Measurements from ENCODE around the gene PEAR1.

PEAR1 gene

GRCh38 chr1:156865258-156865657 lies 28.3 kb upstream of the PEAR1 start:
- Histone ChIP-seq H3K4me3 (ENCODE audit: low read depth in 1 of 2, low read length in 1 of 2) (no peak overlapping the region), H3K4me1 (ENCODE audit: control insufficient read depth in 1 of 2, insufficient read depth in 1 of 2, low read depth in 1 of 2, low read length in 1 of 2) (no peaks in the 10 kb centered on the region), H3K36me3 (no peaks in the 10 kb centered on the region), H3K27me3 (peaks cover 86% of the 10 kb centered on the region), H3K9me3 (no peaks in the 10 kb centered on the region), H3K27ac (no peak overlapping the region)
- TF ChIP-seq CTCF (IDR thresholded peaks at IDR 0.05) = no peak

GRCh38 chr1:156865865-156866248 lies 27.7 kb upstream of the PEAR1 start:
- Histone ChIP-seq H3K4me1 (ENCODE audit: control insufficient read depth in 1 of 2, insufficient read depth in 1 of 2, low read depth in 1 of 2, low read length in 1 of 2) (no peaks in the 10 kb centered on the region), H3K9me3 (no peaks in the 10 kb centered on the region), H3K27ac (no peak overlapping the region), H3K27me3 (peaks cover 86% of the 10 kb centered on the region), H3K4me3 (ENCODE audit: low read depth in 1 of 2, low read length in 1 of 2) (no peak overlapping the region), H3K36me3 (no peaks in the 10 kb centered on the region)
- no peak for TF ChIP-seq CTCF (IDR thresholded peaks at IDR 0.05)

- H3K27me3 ChIP-seq = peaks cover 86% of the 10 kb centered on the region
- no peak overlapping the region for H3K4me3 ChIP-seq (ENCODE audit: low read depth in 1 of 2, low read length in 1 of 2)
- no peaks in the 10 kb centered on the region for H3K9me3 ChIP-seq
- H3K36me3 ChIP-seq = no peaks in the 10 kb centered on the region
- no peaks in the 10 kb centered on the region for H3K4me1 ChIP-seq (ENCODE audit: control insufficient read depth in 1 of 2, insufficient read depth in 1 of 2, low read depth in 1 of 2, low read length in 1 of 2)
- no peak for TF ChIP-seq CTCF (IDR thresholded peaks at IDR 0.05)
- no peak overlapping the region for H3K27ac ChIP-seq
Measured at GRCh38 chr1:156866249-156866909, 27.1 kb upstream of the PEAR1 start.

- Histone ChIP-seq H3K27me3 (peaks cover 76% of the 10 kb centered on the region), H3K27ac (no peak overlapping the region), H3K9me3 (no peaks in the 10 kb centered on the region), H3K36me3 (no peaks in the 10 kb centered on the region), H3K4me3 (ENCODE audit: low read depth in 1 of 2, low read length in 1 of 2) (no peak overlapping the region), H3K4me1 (ENCODE audit: control insufficient read depth in 1 of 2, insufficient read depth in 1 of 2, low read depth in 1 of 2, low read length in 1 of 2) (no peaks in the 10 kb centered on the region)
- no peak for TF ChIP-seq CTCF (IDR thresholded peaks at IDR 0.05)
Measured at GRCh38 chr1:156868341-156868740, 25.2 kb upstream of the PEAR1 start.

- H3K27me3 ChIP-seq = peaks cover 75% of the 10 kb centered on the region
- H3K9me3 ChIP-seq = no peaks in the 10 kb centered on the region
- no peaks in the 10 kb centered on the region for H3K4me1 ChIP-seq (ENCODE audit: control insufficient read depth in 1 of 2, insufficient read depth in 1 of 2, low read depth in 1 of 2, low read length in 1 of 2)
- TF ChIP-seq CTCF (IDR thresholded peaks at IDR 0.05) = no peak
- no peak overlapping the region for H3K27ac ChIP-seq
- no peak overlapping the region for H3K4me3 ChIP-seq (ENCODE audit: low read depth in 1 of 2, low read length in 1 of 2)
- H3K36me3 ChIP-seq = no peaks in the 10 kb centered on the region
Measured at GRCh38 chr1:156869455-156869854, 24.1 kb upstream of the PEAR1 start.
